ENCODE results near the gene EPX. TPM values are rescaled to one million over a fixed set of nuclear protein-coding genes. Genes with fewer than 3 reads are reported as not detected.
"Not testable (repeated sequence)": the region's sequence is repeated elsewhere in the genome, so short reads cannot be mapped to it uniquely, and the experiment has no call there.

Gene EPX
- total RNA-seq: not detected in 2 replicates

GRCh38 chr17:58192612-58193011, at the start of gene EPX:
TSS of gene EPX (plus strand) at chr17:58192726. CDS start at chr17:58192847, 121 bp downstream.
- no peaks in the 10 kb centered on the region for H3K9me3 Mint-ChIP-seq
- no peak within 1 kb of the TSS for H3K27ac Mint-ChIP-seq
- no peaks in the 10 kb centered on the region for H3K4me1 Mint-ChIP-seq (ENCODE audit: low read depth)
- intact Hi-C loops (cut with micrococcal nuclease): no loop called here
- H3K4me3 Mint-ChIP-seq: no peak within 1 kb of the TSS
- peaks cover 11% of the 10 kb centered on the region for H3K27me3 Mint-ChIP-seq (ENCODE audit: insufficient read depth)
- DNase-seq (ENCODE audit: low spot score): no peak
- H3K36me3 Mint-ChIP-seq (ENCODE audit: low read depth): no peaks in the 10 kb centered on the region

- H3K4me3 Mint-ChIP-seq; H3K36me3 Mint-ChIP-seq (ENCODE audit: low read depth); DNase-seq (ENCODE audit: low spot score); H3K27ac Mint-ChIP-seq; intact Hi-C loops (cut with micrococcal nuclease); H3K4me1 Mint-ChIP-seq (ENCODE audit: low read depth): not testable (repeated sequence)
- H3K27me3 Mint-ChIP-seq (ENCODE audit: insufficient read depth): peaks cover 27% of the 10 kb centered on the region
- H3K9me3 Mint-ChIP-seq: peaks cover 27% of the 10 kb centered on the region
These were observed 49.2 kb upstream of the EPX start for GRCh38 chr17:58143335-58143734.

- DNase-seq (ENCODE audit: low spot score): no peak
- Mint-ChIP-seq H3K36me3 (ENCODE audit: low read depth) (peaks cover 2% of the 10 kb centered on the region), H3K27me3 (ENCODE audit: insufficient read depth) (peaks cover 31% of the 10 kb centered on the region), H3K27ac (no peak overlapping the region), H3K4me3 (no peak overlapping the region), H3K4me1 (ENCODE audit: low read depth) (no peaks in the 10 kb centered on the region), H3K9me3 (peaks cover 27% of the 10 kb centered on the region)
- intact Hi-C loops (cut with micrococcal nuclease): no loop called here
These were observed 47.7 kb upstream of the EPX start for GRCh38 chr17:58144801-58145200.

GRCh38 chr17:58147930-58148434, 44.5 kb upstream of the EPX start, which contains the start of gene OR4D1:
TSS of gene OR4D1 (plus strand) at chr17:58148384. CDS start at chr17:58155154, 6,770 bp downstream.
- peaks cover 2% of the 10 kb centered on the region for H3K36me3 Mint-ChIP-seq (ENCODE audit: low read depth)
- H3K9me3 Mint-ChIP-seq: peaks cover 27% of the 10 kb centered on the region
- intact Hi-C loops (cut with micrococcal nuclease): no loop called here
- DNase-seq (ENCODE audit: low spot score): no peak
- H3K4me3 Mint-ChIP-seq: no peak within 1 kb of the TSS
- peaks cover 33% of the 10 kb centered on the region for H3K27me3 Mint-ChIP-seq (ENCODE audit: insufficient read depth)
- peaks cover 13% of the 10 kb centered on the region for H3K4me1 Mint-ChIP-seq (ENCODE audit: low read depth)
- no peak within 1 kb of the TSS for H3K27ac Mint-ChIP-seq

- no peak overlapping the region for H3K4me3 Mint-ChIP-seq
- no peak overlapping the region for H3K27ac Mint-ChIP-seq
- peaks cover 2% of the 10 kb centered on the region for H3K36me3 Mint-ChIP-seq (ENCODE audit: low read depth)
- intact Hi-C loops (cut with micrococcal nuclease): no loop called here
- peaks cover 27% of the 10 kb centered on the region for H3K9me3 Mint-ChIP-seq
- peaks cover 20% of the 10 kb centered on the region for H3K4me1 Mint-ChIP-seq (ENCODE audit: low read depth)
- DNase-seq (ENCODE audit: low spot score): no peak
- peaks cover 33% of the 10 kb centered on the region for H3K27me3 Mint-ChIP-seq (ENCODE audit: insufficient read depth)
These were observed 43.9 kb upstream of the EPX start for GRCh38 chr17:58148609-58149008.

- intact Hi-C loops (cut with micrococcal nuclease): no loop called here
- no peak for DNase-seq (ENCODE audit: low spot score)
- H3K27ac Mint-ChIP-seq: no peak overlapping the region
- H3K27me3 Mint-ChIP-seq (ENCODE audit: insufficient read depth): peaks cover 24% of the 10 kb centered on the region
- H3K9me3 Mint-ChIP-seq: peaks cover 12% of the 10 kb centered on the region
- H3K4me1 Mint-ChIP-seq (ENCODE audit: low read depth): peaks cover 34% of the 10 kb centered on the region
- H3K36me3 Mint-ChIP-seq (ENCODE audit: low read depth): peaks cover 2% of the 10 kb centered on the region
- H3K4me3 Mint-ChIP-seq: no peak overlapping the region
These were observed 42.1 kb upstream of the EPX start for GRCh38 chr17:58150394-58150793.

- intact Hi-C loops (cut with micrococcal nuclease): loop anchor here (1.0 kb wide), 1 partner anchor 191 kb away; no protein-coding TSS in a partner anchor
- DNase-seq (ENCODE audit: low spot score): peak; percentile 65
- Mint-ChIP-seq H3K4me3 (peak overlapping the region; percentile 19), H3K9me3 (no peaks in the 10 kb centered on the region), H3K27me3 (ENCODE audit: insufficient read depth) (peaks cover 21% of the 10 kb centered on the region), H3K36me3 (ENCODE audit: low read depth) (no peaks in the 10 kb centered on the region), H3K4me1 (ENCODE audit: low read depth) (peaks cover 54% of the 10 kb centered on the region), H3K27ac (peak overlapping the region; percentile 65)
These were observed 39.5 kb upstream of the EPX start for GRCh38 chr17:58153046-58153445.

- no peak overlapping the region for H3K4me3 Mint-ChIP-seq
- intact Hi-C loops (cut with micrococcal nuclease): loop anchor here (1.0 kb wide), 1 partner anchor 191 kb away; no protein-coding TSS in a partner anchor
- no peak for DNase-seq (ENCODE audit: low spot score)
- H3K36me3 Mint-ChIP-seq (ENCODE audit: low read depth): no peaks in the 10 kb centered on the region
- peaks cover 16% of the 10 kb centered on the region for H3K27me3 Mint-ChIP-seq (ENCODE audit: insufficient read depth)
- no peaks in the 10 kb centered on the region for H3K9me3 Mint-ChIP-seq
- peaks cover 54% of the 10 kb centered on the region for H3K4me1 Mint-ChIP-seq (ENCODE audit: low read depth)
- H3K27ac Mint-ChIP-seq: peak overlapping the region; percentile 57
These were observed 38.9 kb upstream of the EPX start for GRCh38 chr17:58153671-58154070.

- intact Hi-C loops (cut with micrococcal nuclease): loop anchor here (5.0 kb wide), 1 partner anchor 150 kb away; the partner anchor contains the start of gene SRSF1
- DNase-seq (ENCODE audit: low spot score): peak; percentile 43
- H3K36me3 Mint-ChIP-seq (ENCODE audit: low read depth): no peaks in the 10 kb centered on the region
- H3K4me1 Mint-ChIP-seq (ENCODE audit: low read depth): peaks cover 49% of the 10 kb centered on the region
- peaks cover 15% of the 10 kb centered on the region for H3K27me3 Mint-ChIP-seq (ENCODE audit: insufficient read depth)
- no peaks in the 10 kb centered on the region for H3K9me3 Mint-ChIP-seq
- H3K27ac Mint-ChIP-seq: peak overlapping the region; percentile 79
- peak overlapping the region; percentile 83 for H3K4me3 Mint-ChIP-seq
These were observed 35.4 kb upstream of the EPX start for GRCh38 chr17:58156839-58157803.

GRCh38 chr17:58158181-58158580, 34.3 kb upstream of the EPX start:
- no peaks in the 10 kb centered on the region for H3K9me3 Mint-ChIP-seq
- peaks cover 20% of the 10 kb centered on the region for H3K27me3 Mint-ChIP-seq (ENCODE audit: insufficient read depth)
- intact Hi-C loops (cut with micrococcal nuclease): loop anchor here (5.0 kb wide), 1 partner anchor 151 kb away; the partner anchor contains the start of gene SRSF1
- peaks cover 38% of the 10 kb centered on the region for H3K4me1 Mint-ChIP-seq (ENCODE audit: low read depth)
- H3K36me3 Mint-ChIP-seq (ENCODE audit: low read depth): no peaks in the 10 kb centered on the region
- no peak overlapping the region for H3K27ac Mint-ChIP-seq
- no peak for DNase-seq (ENCODE audit: low spot score)
- H3K4me3 Mint-ChIP-seq: no peak overlapping the region

- no peak for DNase-seq (ENCODE audit: low spot score)
- Mint-ChIP-seq H3K9me3 (no peaks in the 10 kb centered on the region), H3K36me3 (ENCODE audit: low read depth) (no peaks in the 10 kb centered on the region), H3K4me3 (no peak overlapping the region), H3K27ac (no peak overlapping the region), H3K27me3 (ENCODE audit: insufficient read depth) (peaks cover 41% of the 10 kb centered on the region), H3K4me1 (ENCODE audit: low read depth) (peaks cover 14% of the 10 kb centered on the region)
- intact Hi-C loops (cut with micrococcal nuclease): no loop called here
These were observed 31.0 kb upstream of the EPX start for GRCh38 chr17:58161566-58161965.

GRCh38 chr17:58165981-58166380, 26.5 kb upstream of the EPX start:
- no peak for DNase-seq (ENCODE audit: low spot score)
- Mint-ChIP-seq H3K36me3 (ENCODE audit: low read depth) (no peaks in the 10 kb centered on the region), H3K9me3 (no peaks in the 10 kb centered on the region), H3K27ac (no peak overlapping the region), H3K27me3 (ENCODE audit: insufficient read depth) (peaks cover 48% of the 10 kb centered on the region), H3K4me3 (no peak overlapping the region), H3K4me1 (ENCODE audit: low read depth) (peaks cover 16% of the 10 kb centered on the region)
- intact Hi-C loops (cut with micrococcal nuclease): no loop called here

- Mint-ChIP-seq H3K27ac (no peak within 1 kb of the TSS), H3K27me3 (ENCODE audit: insufficient read depth) (peaks cover 41% of the 10 kb centered on the region), H3K9me3 (no peaks in the 10 kb centered on the region), H3K36me3 (ENCODE audit: low read depth) (no peaks in the 10 kb centered on the region), H3K4me3 (no peak within 1 kb of the TSS), H3K4me1 (ENCODE audit: low read depth) (peaks cover 22% of the 10 kb centered on the region)
- DNase-seq (ENCODE audit: low spot score): no peak
- intact Hi-C loops (cut with micrococcal nuclease): no loop called here
These were observed 25.8 kb upstream of the EPX start, which contains the start of gene OR4D2 for GRCh38 chr17:58166682-58167081. TSS of gene OR4D2 (plus strand) at chr17:58166982. CDS start at chr17:58169656, 2,674 bp downstream.

All from activated T-helper 1 cell treated with anti-CD3 and anti-CD28 coated beads, Interleukin-12 subunit alpha, Interleukin-12 subunit beta, Interleukin-2, Interleukin-4 antibody, amounts not matched to agents 30 ng/mL and 10 ng/mL and 1 ng/mL, durations not matched to agents 14 hours and 24 hours and 36 hours (primary cell).